CD4-positive, CD25-positive, alpha-beta regulatory T cell (primary cell): ENCODE data around the gene SLC9A4. TPM values are rescaled to one million over a fixed set of nuclear protein-coding genes. Genes with fewer than 3 reads are reported as not detected.
A peak's percentile ranks its signal among the peaks of the same experiment; 100 is the strongest.

Experiments used
- ATAC-seq, 2 donors: fragments of 150-1000 bp; cut with Tn5 transposase; one replicate each; pipeline ENCODE4 v1.10.0; 2021; ENCODE audit warnings: low read depth in 2 of 2, moderate number of reproducible peaks in 2 of 2, moderate library complexity in 1 of 2
- DNase-seq, 3 donors: peaks; one replicate each; pipeline versions ENCODE4 v3.0.0 to v3.0.0-alpha.2; 2012 to 2022; ENCODE audit warnings: mixed read lengths in 1 of 3
- H3K27ac ChIP-seq: one replicate; pipeline ENCODE4 v1.7.0; 2013; ENCODE audit warnings: mild to moderate bottlenecking, low read length; ENCODE audit not compliant: insufficient read depth, poor library complexity, severe bottlenecking
- H3K27me3 ChIP-seq: one replicate; pipeline ENCODE4 v1.7.0; 2013; ENCODE audit warnings: low read length; ENCODE audit not compliant: control insufficient read depth, insufficient read depth
- H3K36me3 ChIP-seq: one replicate; pipeline ENCODE4 v1.7.0; 2013; ENCODE audit warnings: mild to moderate bottlenecking, low read length, moderate library complexity; ENCODE audit not compliant: control insufficient read depth, insufficient read depth
- H3K4me1 ChIP-seq: 2 replicates; pipeline ENCODE4 v1.7.0; 2013; ENCODE audit warnings: mild to moderate bottlenecking, low read length; ENCODE audit not compliant: insufficient read depth, control insufficient read depth, poor library complexity, severe bottlenecking
- H3K4me3 ChIP-seq: one replicate; pipeline ENCODE4 v1.7.0; 2013; ENCODE audit warnings: low read depth, mild to moderate bottlenecking, low read length, moderate library complexity
- H3K9me3 ChIP-seq, 2 experiments: 1 replicate in 1 of 2; 2 replicates in 1 of 2; pipeline ENCODE4 v1.7.0; 2013; ENCODE audit warnings: low read length in 2 of 2, mild to moderate bottlenecking in 1 of 2, moderate library complexity in 1 of 2; ENCODE audit not compliant: control insufficient read depth in 2 of 2
- H3K27ac Mint-ChIP-seq, 3 donors: one replicate each; pipeline ENCODE4 v1.8.0; 2020 to 2022; ENCODE audit warnings: mild to moderate bottlenecking in 3 of 3, mixed read lengths in 3 of 3, moderate library complexity in 2 of 3
- H3K27me3 Mint-ChIP-seq: one replicate; pipeline ENCODE4 v1.8.0; 2022; ENCODE audit warnings: mild to moderate bottlenecking, mixed read lengths
- H3K36me3 Mint-ChIP-seq: one replicate; pipeline ENCODE4 v1.8.0; 2020; ENCODE audit warnings: mixed read lengths
- H3K4me1 Mint-ChIP-seq, 4 donors: one replicate each; pipeline ENCODE4 v1.8.0; 2020 to 2022; ENCODE audit warnings: mixed read lengths in 4 of 4, mild to moderate bottlenecking in 1 of 4
- H3K4me3 Mint-ChIP-seq, 4 donors: one replicate each; pipeline ENCODE4 v1.8.0; 2020 to 2022; ENCODE audit warnings: mild to moderate bottlenecking in 4 of 4, mixed read lengths in 4 of 4, moderate library complexity in 3 of 4
- H3K9me3 Mint-ChIP-seq, 7 donors: one replicate each; pipeline ENCODE4 v1.8.0; 2020 to 2022; ENCODE audit warnings: mixed read lengths in 7 of 7, mild to moderate bottlenecking in 3 of 7, moderate library complexity in 2 of 7
- polyA plus RNA-seq, 4 donors: library from polyadenylated mRNA; unstranded; fragments of 300-500 nt; fragmentation: Illumina TruSeq; gene quantifications; one replicate each; pipeline ENCODE4 v1.2.3, GENCODE V29; 2021
- total RNA-seq: library from RNA; stranded (reverse); gene quantifications from one replicate; pipeline ENCODE4 v1.2.3, GENCODE V29; 2022

SLC9A4 gene
- total and polyA plus RNA-seq, 5 donors from 2014 or later, result not detected

- peaks cover 28% of the 10 kb centered on the region for H3K27me3 ChIP-seq
- H3K27ac Mint-ChIP-seq, result no peak overlapping the region
- H3K9me3 ChIP-seq, result no peaks in the 10 kb centered on the region
- no peak overlapping the region for H3K4me3 Mint-ChIP-seq
- H3K4me3 ChIP-seq, result no peak overlapping the region
- H3K9me3 Mint-ChIP-seq, result peaks cover 0 to 1% (median 0%) of the 10 kb centered on the region in 7 donors
- no peaks in the 10 kb centered on the region for H3K4me1 Mint-ChIP-seq
- DNase-seq, result no peak
- no peaks in the 10 kb centered on the region for H3K36me3 ChIP-seq
- no peak overlapping the region for H3K27ac ChIP-seq
- H3K4me1 ChIP-seq, result no peaks in the 10 kb centered on the region
- no peaks in the 10 kb centered on the region for H3K36me3 Mint-ChIP-seq
- no peak for ATAC-seq
- peaks cover 5% of the 10 kb centered on the region for H3K27me3 Mint-ChIP-seq
Measured at GRCh38 chr2:102478686-102479470, 5.9 kb downstream of the SLC9A4 start.

GRCh38 chr2:102480285-102481195 lies 7.5 kb downstream of the SLC9A4 start:
- Histone ChIP-seq H3K27ac (no peak overlapping the region), H3K9me3 (no peaks in the 10 kb centered on the region), H3K4me1 (no peaks in the 10 kb centered on the region), H3K27me3 (peaks cover 21% of the 10 kb centered on the region), H3K4me3 (no peak overlapping the region), H3K36me3 (no peaks in the 10 kb centered on the region)
- peaks cover 5% of the 10 kb centered on the region for H3K27me3 Mint-ChIP-seq
- no peak overlapping the region for H3K4me3 Mint-ChIP-seq
- no peak for ATAC-seq
- H3K9me3 Mint-ChIP-seq, result peaks cover 0 to 4% (median 0%) of the 10 kb centered on the region in 7 donors
- DNase-seq, result no peak
- no peaks in the 10 kb centered on the region for H3K4me1 Mint-ChIP-seq
- H3K27ac Mint-ChIP-seq, result no peak overlapping the region
- no peaks in the 10 kb centered on the region for H3K36me3 Mint-ChIP-seq

- ATAC-seq (no peak), DNase-seq (no peak)
- no peak overlapping the region for H3K4me3 ChIP-seq
- Mint-ChIP-seq H3K4me3 (no peak overlapping the region), H3K36me3 (no peaks in the 10 kb centered on the region), H3K4me1 (no peaks in the 10 kb centered on the region), H3K27me3 (peaks cover 11% of the 10 kb centered on the region), H3K9me3 (peaks cover 0 to 5% (median 0%) of the 10 kb centered on the region in 7 donors), H3K27ac (no peak overlapping the region)
- peaks cover 14% of the 10 kb centered on the region for H3K27me3 ChIP-seq
- no peaks in the 10 kb centered on the region for H3K9me3 ChIP-seq
- H3K4me1 ChIP-seq, result no peaks in the 10 kb centered on the region
- no peak overlapping the region for H3K27ac ChIP-seq
- H3K36me3 ChIP-seq, result no peaks in the 10 kb centered on the region
Measured at GRCh38 chr2:102481931-102482330, 8.9 kb downstream of the SLC9A4 start.

GRCh38 chr2:102483086-102483485 lies 10.1 kb downstream of the SLC9A4 start:
- Histone ChIP-seq H3K4me1 (no peaks in the 10 kb centered on the region), H3K27ac (no peak overlapping the region), H3K27me3 (peaks cover 16% of the 10 kb centered on the region), H3K4me3 (no peak overlapping the region), H3K36me3 (no peaks in the 10 kb centered on the region), H3K9me3 (no peaks in the 10 kb centered on the region)
- DNase-seq (no peak), ATAC-seq (no peak)
- H3K9me3 Mint-ChIP-seq, result peaks cover 0 to 5% (median 0%) of the 10 kb centered on the region in 7 donors
- H3K27me3 Mint-ChIP-seq, result peaks cover 12% of the 10 kb centered on the region
- H3K36me3 Mint-ChIP-seq, result no peaks in the 10 kb centered on the region
- H3K4me1 Mint-ChIP-seq, result no peaks in the 10 kb centered on the region
- H3K4me3 Mint-ChIP-seq, result no peak overlapping the region
- H3K27ac Mint-ChIP-seq, result no peak overlapping the region

GRCh38 chr2:102484310-102485061 lies 11.5 kb downstream of the SLC9A4 start:
- ATAC-seq, result no peak
- Histone ChIP-seq H3K4me1 (no peaks in the 10 kb centered on the region), H3K4me3 (no peak overlapping the region), H3K9me3 (no peaks in the 10 kb centered on the region), H3K36me3 (no peaks in the 10 kb centered on the region), H3K27me3 (peaks cover 16% of the 10 kb centered on the region), H3K27ac (no peak overlapping the region)
- peaks cover 17% of the 10 kb centered on the region for H3K27me3 Mint-ChIP-seq
- peak overlapping the region in 1 of 4 donors; percentile 7 for H3K4me3 Mint-ChIP-seq
- no peak overlapping the region for H3K27ac Mint-ChIP-seq
- peaks cover 0 to 6% (median 0%) of the 10 kb centered on the region in 4 donors for H3K4me1 Mint-ChIP-seq
- DNase-seq, result no peak
- peaks cover 0 to 8% (median 0%) of the 10 kb centered on the region in 7 donors for H3K9me3 Mint-ChIP-seq
- no peaks in the 10 kb centered on the region for H3K36me3 Mint-ChIP-seq

- Mint-ChIP-seq H3K27ac (no peak overlapping the region), H3K4me1 (peaks cover 0 to 6% (median under 1%) of the 10 kb centered on the region in 4 donors), H3K36me3 (no peaks in the 10 kb centered on the region), H3K9me3 (peaks cover 0 to 8% (median 0%) of the 10 kb centered on the region in 7 donors), H3K27me3 (peaks cover 17% of the 10 kb centered on the region), H3K4me3 (no peak overlapping the region)
- ATAC-seq (no peak), DNase-seq (no peak)
- no peaks in the 10 kb centered on the region for H3K36me3 ChIP-seq
- H3K27ac ChIP-seq, result no peak overlapping the region
- H3K27me3 ChIP-seq, result peaks cover 17% of the 10 kb centered on the region
- H3K4me3 ChIP-seq, result no peak overlapping the region
- H3K9me3 ChIP-seq, result no peaks in the 10 kb centered on the region
- H3K4me1 ChIP-seq, result no peaks in the 10 kb centered on the region
Measured at GRCh38 chr2:102485147-102485785, 12.2 kb downstream of the SLC9A4 start.
